Ascending aorta (tissue), 2 donors: ENCODE results near the gene ACVRL1. TPM values are rescaled to one million over a fixed set of nuclear protein-coding genes. Genes with fewer than 3 reads are reported as not detected.

Source experiments
- DNase-seq, 2 donors: peaks; one replicate each; pipeline ENCODE4 v3.0.0-alpha.2; 2019; ENCODE audit warnings: low spot score in 2 of 2
- H3K27ac ChIP-seq, 2 donors: fragments of 200-600 bp; sonication (generic); one replicate each; pipeline ENCODE4 v1.5.1; 2016 to 2017; ENCODE audit warnings: mild to moderate bottlenecking in 1 of 2
- H3K27me3 ChIP-seq: fragments of 200-600 bp; sonication (generic); one replicate; pipeline ENCODE4 v1.5.1; 2017
- H3K36me3 ChIP-seq, 2 donors: fragments of 200-600 bp; sonication (generic); one replicate each; pipeline ENCODE4 v1.5.1; 2016
- H3K4me1 ChIP-seq, 2 donors: fragments of 200-600 bp; sonication (generic); one replicate each; pipeline ENCODE4 v1.5.1; 2016 to 2017; ENCODE audit warnings: mild to moderate bottlenecking in 1 of 2
- H3K4me3 ChIP-seq, 2 donors: fragments of 200-600 bp; sonication (generic); one replicate each; pipeline ENCODE4 v1.5.1; 2016 to 2017; ENCODE audit warnings: mild to moderate bottlenecking in 1 of 2
- H3K9me3 ChIP-seq, 2 donors: fragments of 200-600 bp; sonication (generic); one replicate each; pipeline ENCODE4 v1.5.1; 2016
- CTCF ChIP-seq, 3 experiments: fragments of 200-600 bp in 2 of 3; fragments of 450-650 bp in 1 of 3; sonication (generic) in 2 of 3; IDR thresholded peaks; one replicate each; pipeline ENCODE4 v1.5.1; 2016 to 2019; ENCODE audit warnings: antibody characterized with exemption in 3 of 3, mild to moderate bottlenecking in 1 of 3, moderate library complexity in 1 of 3
- intact Hi-C: fragments of 100-400 bp; cut with DNase I; formaldehyde crosslinking; loops from one replicate; pipeline ENCODE4 v1.15.1; 2023
- total RNA-seq: library from RNA; depleted of rRNA; stranded (reverse); fragments of >200 nt; gene quantifications from one replicate; pipeline ENCODE4 v1.1.0, GENCODE V29; 2016

Gene ACVRL1
- total RNA-seq, 1 donor from 2014 or later: 308 TPM

GRCh38 chr12:51890133-51890464 lies 17.2 kb upstream of the ACVRL1 start:
- Histone ChIP-seq H3K27me3 (no peaks in the 10 kb centered on the region), H3K4me3 (no peak overlapping the region), H3K9me3 (no peaks in the 10 kb centered on the region), H3K4me1 (peaks cover 0 to 4% of the 10 kb centered on the region in 2 donors), H3K27ac (no peak overlapping the region), H3K36me3 (no peaks in the 10 kb centered on the region)
- DNase-seq: no peak
- TF ChIP-seq CTCF (IDR thresholded peaks at IDR 0.05): no peak
- intact Hi-C loops: no loop called here

- Histone ChIP-seq H3K9me3 (no peaks in the 10 kb centered on the region), H3K27ac (no peak overlapping the region), H3K36me3 (no peaks in the 10 kb centered on the region), H3K27me3 (no peaks in the 10 kb centered on the region), H3K4me3 (no peak overlapping the region), H3K4me1 (peaks cover 0 to 4% of the 10 kb centered on the region in 2 donors)
- intact Hi-C loops: no loop called here
- DNase-seq: no peak
- no peak for TF ChIP-seq CTCF (IDR thresholded peaks at IDR 0.05)
Measured at GRCh38 chr12:51890511-51891171, 16.7 kb upstream of the ACVRL1 start.

DNA sequence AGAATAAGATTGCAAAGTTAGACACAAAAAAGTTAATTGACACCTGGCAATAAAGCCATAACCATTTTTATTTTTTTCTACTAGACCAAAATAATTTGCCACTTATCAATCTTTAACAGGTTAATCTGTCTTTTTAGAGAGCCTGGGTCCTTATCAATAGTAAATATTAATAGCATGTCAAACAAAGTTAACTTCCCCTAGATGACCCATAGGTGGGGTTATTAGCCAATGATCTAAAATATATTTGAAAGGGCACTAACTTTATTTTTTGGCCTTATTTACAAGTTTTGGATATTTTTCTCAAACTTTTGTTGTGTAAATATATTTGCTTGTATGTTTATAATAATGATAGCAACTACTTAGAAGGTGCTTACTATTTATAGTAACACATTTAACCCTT lies 15.5 kb upstream of the ACVRL1 start:
- H3K4me1 ChIP-seq: no peaks in the 10 kb centered on the region
- H3K27ac ChIP-seq: no peak overlapping the region
- no peaks in the 10 kb centered on the region for H3K36me3 ChIP-seq
- intact Hi-C loops: loop anchor here (1.0 kb wide), 1 partner anchor 89 kb away; no protein-coding TSS in a partner anchor
- peak in 2 of 3 experiments; percentile 19 to 31 for TF ChIP-seq CTCF (IDR thresholded peaks at IDR 0.05)
- DNase-seq: no peak
- no peaks in the 10 kb centered on the region for H3K9me3 ChIP-seq
- H3K4me3 ChIP-seq: no peak overlapping the region
- H3K27me3 ChIP-seq: no peaks in the 10 kb centered on the region

- Histone ChIP-seq H3K4me1 (no peaks in the 10 kb centered on the region), H3K27me3 (no peaks in the 10 kb centered on the region), H3K9me3 (no peaks in the 10 kb centered on the region), H3K36me3 (no peaks in the 10 kb centered on the region), H3K4me3 (no peak overlapping the region), H3K27ac (no peak overlapping the region)
- no peak for TF ChIP-seq CTCF (IDR thresholded peaks at IDR 0.05)
- intact Hi-C loops: no loop called here
- no peak for DNase-seq
Measured at GRCh38 chr12:51893786-51894185, 13.5 kb upstream of the ACVRL1 start.

DNA sequence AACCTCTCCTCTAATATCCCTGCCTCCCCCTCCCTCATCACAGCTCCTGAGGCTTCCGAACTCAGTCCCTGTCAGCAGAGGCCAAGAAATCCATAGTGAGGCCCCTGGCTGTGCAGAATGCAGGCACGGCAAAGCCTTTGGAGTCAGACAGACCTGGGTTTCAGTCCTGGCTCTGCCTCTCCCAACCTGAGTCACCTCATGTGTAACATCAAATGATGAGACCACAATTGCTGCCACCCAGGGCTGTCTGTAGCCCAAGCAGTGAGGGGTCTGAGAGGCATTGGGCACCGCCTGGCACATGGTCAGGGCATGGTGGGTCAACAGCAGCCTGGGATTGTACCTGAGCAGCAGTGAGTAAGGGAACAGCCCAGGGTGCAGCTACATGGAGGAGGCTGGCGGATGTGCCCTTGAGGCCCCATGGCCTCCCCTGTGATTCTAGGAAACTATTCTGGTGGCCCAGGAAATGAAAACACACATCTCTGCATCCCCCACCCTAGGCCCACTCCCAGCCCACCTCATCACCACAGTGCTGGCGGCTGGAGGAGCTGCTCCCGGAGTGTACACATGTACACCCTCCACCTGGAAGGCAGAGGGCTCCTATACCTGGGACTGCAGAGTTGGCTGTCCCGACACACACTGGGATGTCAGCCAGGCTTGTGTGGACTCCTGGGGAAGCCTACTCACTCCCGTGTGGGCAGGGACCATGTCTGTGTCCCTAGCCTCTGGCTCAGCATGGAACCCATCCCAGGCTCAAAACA lies 11.7 kb upstream of the ACVRL1 start:
- Histone ChIP-seq H3K27ac (no peak overlapping the region), H3K27me3 (no peaks in the 10 kb centered on the region), H3K4me1 (no peaks in the 10 kb centered on the region), H3K36me3 (no peaks in the 10 kb centered on the region), H3K9me3 (no peaks in the 10 kb centered on the region), H3K4me3 (no peak overlapping the region)
- TF ChIP-seq CTCF (IDR thresholded peaks at IDR 0.05): no peak
- DNase-seq: no peak
- intact Hi-C loops: no loop called here
